HG02642 (cell line): Measurements from ENCODE around the gene GPATCH8.
A peak's percentile ranks its signal among the peaks of the same experiment; 100 is the strongest.
"Not testable (repeated sequence)": the region's sequence is repeated elsewhere in the genome, so short reads cannot be mapped to it uniquely, and the experiment has no call there.

Experiments
- ATAC-seq: cut with Tn5 transposase; IDR thresholded peaks from one replicate; pipeline ENCODE4 v1.9.1; 2021; ENCODE audit warnings: mild to moderate bottlenecking; ENCODE audit not compliant: unreplicated experiment, poor library complexity

Gene GPATCH8

GRCh38 chr17:44529864-44530263 is 26.7 kb upstream of the GPATCH8 start:
- ATAC-seq: no peak

DNA sequence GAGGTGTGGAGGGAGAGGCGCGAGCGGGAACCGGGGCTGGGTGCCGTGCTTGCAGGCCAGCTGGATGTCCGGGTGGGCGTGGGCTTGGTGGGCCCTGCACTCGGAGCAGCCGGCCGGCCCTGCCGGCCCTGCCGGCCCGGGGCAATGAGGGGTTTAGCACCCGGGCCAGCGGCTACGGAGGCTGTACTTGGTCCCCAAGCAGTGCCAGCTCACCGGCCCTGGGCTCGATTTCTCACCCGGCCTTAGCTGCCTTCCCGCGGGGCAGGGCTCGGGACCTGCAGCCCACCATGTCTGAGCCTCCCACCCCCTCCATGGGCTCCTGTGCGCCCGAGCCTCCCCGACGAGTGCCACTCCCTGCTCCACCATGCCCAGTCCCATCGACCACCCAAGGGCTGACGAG is 24.7 kb upstream of the GPATCH8 start:
- no peak for ATAC-seq

DNA sequence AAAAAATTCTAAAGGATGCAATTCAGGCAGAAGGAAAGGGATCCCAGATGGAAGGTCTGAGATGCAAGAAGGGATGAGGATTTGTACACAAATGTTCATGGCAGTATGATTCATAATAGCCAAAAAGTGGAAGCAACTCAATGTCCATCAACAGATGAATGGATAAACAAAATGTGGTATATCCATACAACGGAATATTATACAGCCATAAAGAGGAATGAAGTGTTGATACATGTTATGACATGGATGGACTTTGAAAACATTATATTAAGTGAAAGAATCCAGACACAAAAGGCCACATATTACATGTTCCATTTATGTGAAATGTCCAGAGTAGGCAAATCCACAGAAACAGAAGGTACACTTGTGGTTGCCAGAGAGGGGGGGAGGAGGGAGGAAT is 23.9 kb upstream of the GPATCH8 start:
- ATAC-seq: no peak

DNA sequence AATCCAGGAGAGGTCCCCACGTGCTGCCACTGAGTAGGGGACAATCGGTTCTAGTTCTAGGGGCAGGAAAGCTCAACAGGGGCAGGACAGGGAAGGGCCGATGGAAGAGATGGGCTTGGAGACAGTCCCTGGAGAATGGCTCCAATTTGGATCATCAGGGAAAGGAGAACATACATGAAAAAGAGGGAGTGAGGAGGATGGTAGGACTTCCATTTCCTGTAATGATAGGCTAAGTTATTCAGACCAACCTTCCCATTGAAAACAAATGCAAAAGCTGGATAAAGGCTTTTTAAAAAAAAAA is 20.4 kb upstream of the GPATCH8 start:
- ATAC-seq: no peak

DNA sequence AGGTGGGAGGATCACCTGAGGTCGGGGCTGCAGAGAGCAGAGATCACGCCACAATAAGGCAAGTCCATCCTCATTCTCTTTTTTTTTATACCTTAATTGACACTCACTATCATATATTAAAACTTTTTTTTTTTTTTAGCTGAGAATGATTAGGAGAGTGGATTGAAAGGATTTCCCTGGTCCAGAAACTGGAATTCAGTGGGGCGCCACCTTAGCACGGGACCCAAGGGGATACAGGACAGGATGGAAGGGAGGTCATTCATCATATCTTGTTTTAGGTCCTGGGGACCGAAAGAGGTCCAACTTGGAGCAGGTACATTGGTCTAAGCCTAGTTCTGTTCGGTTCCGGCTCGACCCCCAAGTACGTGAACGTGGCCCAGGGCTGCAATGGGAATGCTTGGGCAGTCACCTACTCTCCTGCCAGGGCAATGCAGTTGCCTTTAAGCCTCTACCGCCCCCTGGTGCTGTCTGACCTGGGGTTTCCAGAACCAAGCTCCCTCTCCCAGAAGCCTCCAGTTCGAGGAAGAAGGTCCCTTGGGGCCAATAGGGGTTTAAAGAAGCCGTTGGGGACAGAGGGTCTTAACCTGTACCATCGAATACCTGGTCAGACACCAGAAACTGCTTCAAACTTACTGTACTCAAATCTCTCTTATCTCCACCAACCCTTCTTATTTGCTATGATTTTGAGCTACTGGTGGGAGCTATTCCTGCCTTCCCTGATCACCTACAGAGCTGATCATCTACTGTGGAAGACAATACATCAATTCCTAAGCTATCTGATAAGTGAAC is 19.9 kb upstream of the GPATCH8 start:
- no peak for ATAC-seq

GRCh38 chr17:44518032-44518431 is 14.8 kb upstream of the GPATCH8 start:
- ATAC-seq: no peak

- ATAC-seq: not testable (repeated sequence)
Measured at GRCh38 chr17:44511241-44512134, 8.3 kb upstream of the GPATCH8 start.

- ATAC-seq: not testable (repeated sequence)
Measured at GRCh38 chr17:44506939-44507604, 3.9 kb upstream of the GPATCH8 start.

DNA sequence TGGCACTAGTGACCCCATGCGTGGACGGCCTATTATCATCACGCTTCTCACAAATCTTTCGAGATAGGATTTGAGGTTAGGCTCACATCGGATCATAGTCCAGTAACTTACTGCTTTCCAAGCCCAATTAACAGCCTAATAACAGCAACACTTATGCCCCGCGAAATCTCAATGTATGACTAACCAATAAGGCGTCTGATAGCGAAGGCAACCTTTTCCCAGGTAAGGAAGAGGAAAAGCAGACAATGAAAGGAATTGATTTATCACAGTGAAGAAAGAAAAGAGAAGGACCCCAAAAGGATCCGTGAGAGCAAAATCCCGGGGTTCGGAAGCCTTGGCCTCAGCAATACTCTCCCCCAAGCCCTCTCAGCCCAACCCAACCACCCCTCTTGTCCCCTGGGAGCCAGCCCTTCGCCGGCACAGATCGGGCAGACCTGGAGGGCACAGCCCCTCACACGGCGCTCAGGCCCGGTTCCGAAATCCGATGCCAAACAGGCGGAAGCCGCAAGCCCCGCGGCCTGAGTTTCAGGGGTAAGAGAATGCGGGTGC is 534 bp downstream of the GPATCH8 start:
- ATAC-seq: peak; percentile 30

DNA sequence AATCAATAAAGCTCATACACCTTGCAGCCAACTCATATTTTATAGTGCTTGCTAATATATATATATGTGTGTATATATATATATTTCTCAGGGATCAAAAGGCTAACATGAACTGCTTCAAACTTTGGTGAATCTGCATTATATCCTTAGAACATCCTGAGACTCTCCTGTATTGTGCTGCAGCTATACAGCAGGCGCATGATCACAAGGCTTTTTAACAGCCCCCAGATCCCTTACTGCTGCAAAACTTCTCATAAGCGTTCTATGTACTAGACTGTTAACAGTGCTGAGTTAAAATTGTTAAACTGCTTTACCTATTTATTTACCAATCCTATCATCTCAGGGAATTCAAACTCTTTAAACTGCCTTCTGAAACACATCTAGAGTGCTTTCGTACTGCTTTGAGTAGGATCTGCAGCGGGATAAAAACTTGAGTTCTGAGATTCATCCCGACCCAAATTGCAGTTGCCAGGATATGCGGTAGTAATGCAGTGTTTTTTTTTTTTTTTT is 1.3 kb downstream of the GPATCH8 start:
- ATAC-seq: no peak

DNA sequence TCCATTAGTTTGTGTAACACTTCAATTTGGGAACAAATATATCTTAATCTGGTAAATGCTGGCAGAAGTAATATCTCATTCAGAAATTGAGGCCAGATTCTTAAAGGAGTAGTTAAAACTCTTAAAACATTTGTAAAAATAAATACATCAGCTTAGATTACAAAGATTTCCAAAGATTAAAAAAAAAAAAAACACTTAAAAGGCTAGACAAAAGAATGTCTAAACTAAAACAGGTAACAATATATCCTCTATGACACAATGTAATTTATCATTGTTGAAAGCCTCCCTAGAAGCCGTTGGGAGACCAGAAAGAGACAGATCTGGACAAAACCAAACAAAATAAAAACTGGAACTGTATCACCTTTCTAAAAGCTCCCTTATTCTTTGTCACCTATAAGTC is 3.5 kb downstream of the GPATCH8 start:
- ATAC-seq: no peak

GRCh38 chr17:44496815-44497214 is 6.4 kb downstream of the GPATCH8 start:
- no peak for ATAC-seq

GRCh38 chr17:44493339-44493738 is 9.9 kb downstream of the GPATCH8 start:
- ATAC-seq: no peak

DNA sequence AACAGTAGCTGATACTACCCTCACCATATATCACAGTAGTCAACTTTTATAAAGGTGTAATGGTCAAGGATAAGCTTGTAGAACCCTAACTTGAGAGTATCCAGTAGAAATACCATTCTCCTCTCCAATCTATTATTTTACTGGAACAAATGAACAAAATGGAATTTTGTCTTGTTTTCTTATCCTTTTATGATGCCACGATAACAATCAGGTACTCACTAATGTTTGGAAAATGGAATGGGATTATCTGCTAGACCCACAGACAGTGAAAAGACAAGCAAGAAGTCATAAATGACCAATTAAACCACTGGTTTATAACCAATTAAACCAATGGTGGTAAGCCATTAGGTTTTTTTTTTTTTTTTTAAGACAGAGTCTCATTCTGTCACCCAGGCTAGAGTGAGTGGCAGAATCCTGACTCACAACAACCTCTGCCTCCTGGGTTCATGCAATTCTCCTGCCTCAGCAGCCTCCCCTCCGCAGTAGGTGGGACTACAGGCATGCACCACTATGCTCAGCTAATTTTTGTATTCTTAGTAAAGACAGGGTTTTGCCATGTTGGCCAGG is 10.4 kb downstream of the GPATCH8 start:
- no peak for ATAC-seq

DNA sequence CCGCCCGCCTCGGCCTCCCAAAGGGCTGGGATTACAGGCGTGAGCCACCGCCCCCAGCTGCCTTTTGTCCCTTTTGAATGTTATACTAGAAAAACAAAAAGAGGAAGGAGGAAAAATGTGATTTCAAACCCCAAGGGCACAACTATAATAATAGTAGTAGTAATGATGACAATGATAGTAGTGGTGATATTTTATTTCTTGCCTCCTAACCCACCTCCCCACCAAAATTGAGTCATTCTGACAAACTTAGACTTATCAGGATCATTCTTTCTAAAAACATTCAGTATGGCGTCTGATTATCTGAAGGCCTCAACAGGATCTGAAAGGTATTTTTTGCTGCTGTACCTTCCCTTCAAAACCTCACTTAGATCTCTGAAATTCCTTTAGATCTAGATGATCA is 13.6 kb downstream of the GPATCH8 start:
- no peak for ATAC-seq

DNA sequence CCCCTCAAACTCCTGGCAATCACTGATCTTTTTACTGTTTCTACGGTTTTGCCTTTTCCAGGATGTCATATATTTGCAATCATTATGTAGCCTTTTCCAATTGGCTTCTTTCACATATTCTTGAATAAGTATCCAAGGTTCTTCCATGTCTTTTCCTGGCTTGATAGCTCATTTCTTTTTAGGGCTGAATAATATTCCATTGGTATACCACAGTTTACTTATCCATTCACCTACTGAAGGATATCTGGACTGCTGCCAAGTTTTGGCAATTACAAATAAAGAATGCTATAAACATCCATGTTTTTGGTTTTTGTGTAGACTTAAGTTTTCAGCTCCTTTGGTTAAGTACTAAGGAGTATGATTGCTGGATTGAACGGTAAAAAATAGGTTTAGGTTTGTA is 16.0 kb downstream of the GPATCH8 start:
- no peak for ATAC-seq

DNA sequence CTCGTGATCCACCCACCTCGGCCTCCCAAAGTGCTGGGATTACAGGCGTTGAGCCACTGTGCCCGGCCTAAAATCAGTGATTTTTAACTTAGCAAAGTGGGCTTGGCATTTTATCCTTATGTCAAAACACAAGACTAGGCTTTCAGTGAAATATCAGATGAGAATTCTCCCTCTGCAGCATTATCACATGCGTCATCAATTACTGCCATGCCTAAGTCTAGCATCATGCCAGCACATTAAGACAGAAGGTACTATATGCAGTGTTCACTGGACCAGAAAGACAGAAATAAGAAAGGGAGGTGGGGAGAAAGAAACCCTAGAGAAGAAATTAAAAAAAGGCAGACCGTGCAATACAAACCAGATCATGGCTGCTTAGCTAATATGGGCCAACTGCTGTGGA is 29.8 kb downstream of the GPATCH8 start:
- ATAC-seq: no peak

DNA sequence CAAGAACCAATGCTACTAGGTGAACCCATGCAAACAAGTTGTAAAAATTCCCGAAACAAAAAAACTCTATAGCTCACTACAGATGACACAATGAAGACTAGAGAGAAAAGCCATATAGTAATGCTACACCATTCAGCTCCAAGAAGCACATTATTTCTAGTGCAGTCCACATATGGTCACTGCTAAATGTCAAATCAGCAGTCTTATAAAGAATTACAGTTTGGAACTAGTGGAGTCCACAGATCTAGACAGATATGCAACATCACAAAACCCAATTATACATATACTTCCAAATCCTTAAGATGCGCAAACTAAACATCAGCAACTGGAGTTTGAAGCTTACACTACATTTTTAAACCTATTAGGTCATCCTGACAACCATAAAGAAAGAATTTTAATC is 33.5 kb downstream of the GPATCH8 start:
- ATAC-seq: no peak

GRCh38 chr17:44467108-44467507 is 36.1 kb downstream of the GPATCH8 start:
- ATAC-seq: no peak

- no peak for ATAC-seq
Measured at GRCh38 chr17:44466339-44466738, 36.9 kb downstream of the GPATCH8 start.
